H7 (cell line): ENCODE results near the gene TMEM63C. TPM values are rescaled to one million over a fixed set of nuclear protein-coding genes. Genes with fewer than 3 reads are reported as not detected.

Experiments
- DNase-seq: peaks from one replicate; pipeline ENCODE4 v3.0.0; 2012
- H3K27me3 ChIP-seq: 2 replicates; pipeline ENCODE4 v1.6.0; 2011; ENCODE audit warnings: mild to moderate bottlenecking, low read length; ENCODE audit not compliant: control insufficient read depth, insufficient read depth
- H3K36me3 ChIP-seq: replicated peaks from 2 replicates; pipeline ENCODE4 v1.5.1; 2011; ENCODE audit warnings: low read length; ENCODE audit not compliant: control insufficient read depth, insufficient read depth
- H3K4me3 ChIP-seq: 2 replicates; pipeline ENCODE4 v1.5.1; 2011; ENCODE audit warnings: low read depth, mild to moderate bottlenecking, control low read depth, low read length, moderate library complexity; ENCODE audit not compliant: insufficient read depth
- total RNA-seq: library from RNA; depleted of rRNA; stranded (reverse); fragments of >200 nt; shearing (Covaris generic); gene quantifications from 2 replicates; pipeline ENCODE4 v1.2.3, GENCODE V29; 2014

TMEM63C gene
- total RNA-seq, 1 experiment from 2014 or later, result 2.1 TPM

DNA sequence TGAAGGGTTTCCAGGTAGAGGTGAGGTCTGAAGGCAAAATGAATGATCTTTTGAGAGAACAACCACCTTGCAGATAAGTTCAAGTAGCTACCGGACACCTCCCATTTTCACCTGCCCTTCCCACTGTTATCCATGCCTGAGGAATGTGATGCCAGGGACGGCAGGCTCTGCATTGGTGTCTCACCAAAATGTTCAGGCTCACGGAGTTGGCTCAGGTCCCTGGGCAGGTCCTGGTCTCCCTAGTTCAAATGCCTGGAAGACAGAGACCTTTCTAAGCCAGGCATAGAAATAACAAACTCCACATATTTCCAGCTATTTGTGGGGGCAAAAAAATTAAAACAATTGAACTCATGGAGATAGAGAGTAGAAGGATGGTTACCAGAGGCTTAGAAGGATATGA, 36.0 kb downstream of the TMEM63C start:
- Histone ChIP-seq H3K36me3 (no peaks in the 10 kb centered on the region), H3K27me3 (peaks cover 3% of the 10 kb centered on the region), H3K4me3 (no peak overlapping the region)
- DNase-seq, result no peak

DNA sequence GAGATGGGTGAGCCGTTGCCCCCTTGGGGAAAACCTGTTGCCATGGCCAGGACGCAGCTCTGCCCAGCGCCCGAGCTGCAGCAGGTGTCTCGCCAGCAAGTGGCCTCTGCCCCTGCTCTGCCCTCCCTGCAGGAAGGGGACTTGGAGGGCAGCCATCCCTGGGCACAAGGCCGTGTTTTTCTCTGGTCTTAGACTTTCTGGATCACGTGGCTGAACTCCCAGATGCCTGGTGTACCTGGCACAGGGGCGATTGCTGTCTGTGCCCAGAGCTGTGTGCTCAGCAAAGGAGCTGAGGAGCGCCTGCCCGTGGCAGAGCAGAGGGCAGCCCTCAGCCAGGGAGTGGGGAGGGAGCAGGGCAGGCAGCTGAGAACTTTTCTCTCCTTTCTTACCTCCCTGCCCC, 38.0 kb downstream of the TMEM63C start:
- no peak for DNase-seq
- Histone ChIP-seq H3K4me3 (no peak overlapping the region), H3K36me3 (no peaks in the 10 kb centered on the region), H3K27me3 (peaks cover 3% of the 10 kb centered on the region)

DNA sequence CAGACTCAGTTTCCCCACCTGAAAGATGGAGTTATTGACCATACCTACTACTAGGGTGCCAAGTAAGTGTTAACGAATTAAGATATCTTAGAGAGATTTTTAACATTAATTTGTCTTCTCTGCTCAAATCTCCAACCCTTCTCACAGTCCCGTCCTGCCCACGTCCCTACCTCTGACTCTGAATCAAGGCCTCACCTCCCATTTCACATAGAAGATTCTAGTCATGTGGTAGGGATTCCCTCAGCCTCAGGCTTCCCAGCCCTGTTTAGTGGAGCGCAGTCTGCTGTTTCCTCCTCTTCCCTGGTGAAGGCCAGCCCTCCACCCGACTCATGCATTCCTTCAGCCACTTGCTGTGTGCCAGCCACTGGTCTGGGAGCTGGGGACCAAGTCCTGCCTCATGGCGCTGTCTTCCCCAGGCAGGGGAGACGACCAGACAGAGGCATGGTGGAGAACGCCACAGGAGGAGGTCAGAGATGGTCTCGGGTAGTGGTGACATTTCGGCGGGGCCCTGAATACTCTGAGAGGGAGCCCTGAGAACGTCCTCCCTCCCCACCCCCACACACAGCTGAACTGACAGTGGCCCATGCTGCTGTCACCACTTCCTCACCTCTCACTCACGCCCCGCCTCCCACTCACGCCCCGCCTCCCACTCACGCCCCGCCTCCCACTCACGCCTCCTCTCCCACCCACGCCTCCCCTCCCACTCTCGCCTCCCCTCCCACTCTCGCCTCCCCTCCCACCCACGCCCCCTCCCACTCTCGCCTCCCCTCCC, 38.8 kb downstream of the TMEM63C start:
- peaks cover 3% of the 10 kb centered on the region for H3K27me3 ChIP-seq
- no peaks in the 10 kb centered on the region for H3K36me3 ChIP-seq
- no peak for DNase-seq
- H3K4me3 ChIP-seq, result no peak overlapping the region

DNA sequence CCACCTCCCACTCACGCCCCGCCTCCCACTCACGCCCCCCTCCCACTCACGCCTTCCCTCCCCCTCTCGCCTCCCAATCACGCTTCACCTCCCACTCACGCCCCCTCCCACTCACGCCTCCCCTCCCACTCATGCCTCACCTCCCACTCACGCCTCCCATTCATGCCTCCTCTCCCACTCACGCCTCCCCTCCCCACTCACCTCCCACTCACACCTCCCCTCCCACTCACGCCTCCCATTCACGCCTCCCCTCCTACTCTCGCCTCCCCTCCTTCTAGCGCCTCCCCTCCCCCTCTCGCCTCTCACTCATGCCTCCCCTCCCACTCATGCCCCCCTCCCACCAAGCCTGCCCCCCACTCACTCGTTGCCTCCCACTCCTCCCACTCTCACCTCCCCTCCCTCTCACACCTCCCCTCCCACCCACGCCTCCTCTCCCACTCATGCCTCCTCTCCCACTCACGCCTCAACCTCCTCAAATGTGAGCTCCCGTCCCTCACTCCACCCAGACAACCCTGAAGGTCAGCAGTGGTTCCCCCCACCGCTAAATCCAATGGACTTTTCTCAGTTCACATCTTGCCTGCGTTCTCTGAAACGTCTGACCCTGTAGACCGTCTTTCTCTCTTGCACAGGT, 39.8 kb downstream of the TMEM63C start:
- H3K27me3 ChIP-seq, result peaks cover 3% of the 10 kb centered on the region; the same call in 1 of the 2 replicates
- H3K4me3 ChIP-seq, result no peak overlapping the region
- no peak for DNase-seq
- H3K36me3 ChIP-seq, result no peaks in the 10 kb centered on the region

DNA sequence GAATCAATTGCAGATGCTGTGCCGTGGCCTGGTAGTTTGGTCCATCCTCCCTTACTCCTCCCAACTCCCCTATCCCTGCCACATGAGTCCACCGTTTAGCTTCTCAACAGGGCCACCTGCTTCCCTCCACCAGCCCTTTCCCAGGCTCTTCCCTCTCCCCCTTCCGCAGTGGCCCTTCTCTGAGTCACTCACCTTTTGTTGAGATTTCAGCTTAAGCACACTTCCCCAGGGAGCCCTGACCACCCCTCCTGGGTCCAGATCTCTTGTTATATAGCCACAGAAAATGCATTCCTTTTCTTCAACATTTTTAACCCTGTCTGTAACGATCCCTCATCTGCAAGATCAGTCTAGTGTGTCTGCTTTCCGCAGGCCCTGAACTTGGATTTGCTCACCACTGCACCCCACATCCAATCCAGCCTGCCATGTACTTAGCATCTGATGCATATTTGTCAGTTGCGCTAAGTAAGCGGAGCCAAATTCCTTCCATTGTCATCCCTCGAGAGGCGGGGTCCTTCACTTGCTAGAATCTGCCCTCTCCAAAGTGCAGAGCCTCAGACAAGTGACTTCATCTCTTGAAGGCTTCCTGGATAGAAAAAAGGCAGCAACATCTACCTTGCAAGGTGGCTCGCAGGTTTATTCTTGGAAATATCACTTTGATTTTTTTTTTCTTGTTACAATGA, 41.1 kb downstream of the TMEM63C start:
- H3K27me3 ChIP-seq, result peaks cover 3% of the 10 kb centered on the region; the same call in 1 of the 2 replicates
- no peaks in the 10 kb centered on the region for H3K36me3 ChIP-seq
- DNase-seq, result peak; percentile 83
- no peak overlapping the region for H3K4me3 ChIP-seq

DNA sequence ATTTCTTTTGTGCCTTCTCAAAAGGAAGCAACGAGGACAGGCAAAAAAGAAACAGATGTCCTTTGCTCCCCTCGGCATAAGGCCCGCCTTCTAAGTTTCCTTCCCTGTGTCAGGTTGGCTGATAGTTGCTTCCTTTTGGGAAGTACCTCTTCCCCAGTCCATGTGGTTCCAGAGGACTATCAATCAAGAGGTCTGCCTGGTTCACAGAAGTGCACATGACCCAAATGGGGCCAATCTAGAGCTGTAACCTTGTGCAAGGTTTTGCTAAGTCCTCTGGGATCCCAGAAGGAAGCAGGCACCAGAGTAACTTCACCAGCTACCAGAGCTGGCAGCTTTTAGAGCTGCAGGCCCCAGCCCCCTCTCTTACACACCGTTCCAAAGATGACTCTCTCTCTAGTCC, 42.6 kb downstream of the TMEM63C start:
- peaks cover 3% of the 10 kb centered on the region; the same call in 1 of the 2 replicates for H3K27me3 ChIP-seq
- no peak for DNase-seq
- no peak overlapping the region for H3K4me3 ChIP-seq
- H3K36me3 ChIP-seq, result no peaks in the 10 kb centered on the region

DNA sequence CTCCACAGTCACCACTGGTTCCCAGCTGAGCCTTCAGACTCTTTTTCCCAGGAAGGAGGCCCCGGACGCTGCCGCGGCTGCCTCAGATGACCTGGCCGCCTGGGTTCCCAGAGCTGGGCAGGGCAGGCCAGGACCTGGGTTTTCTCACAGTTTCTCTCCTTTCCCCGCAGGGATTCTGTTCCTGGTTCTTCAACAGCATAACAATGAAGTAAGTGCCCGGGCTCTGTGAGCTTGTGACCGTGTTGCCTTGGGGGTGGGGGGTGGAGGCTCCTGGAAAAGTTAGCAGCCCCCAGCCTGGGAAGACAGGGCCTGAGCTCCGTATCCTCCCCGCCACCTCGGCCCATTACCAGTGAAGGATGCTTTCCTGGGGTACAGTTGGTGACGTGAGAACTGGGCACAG, 43.7 kb downstream of the TMEM63C start:
- H3K27me3 ChIP-seq, result no peaks in the 10 kb centered on the region
- no peaks in the 10 kb centered on the region for H3K36me3 ChIP-seq
- no peak overlapping the region for H3K4me3 ChIP-seq
- peak; percentile 67 for DNase-seq

DNA sequence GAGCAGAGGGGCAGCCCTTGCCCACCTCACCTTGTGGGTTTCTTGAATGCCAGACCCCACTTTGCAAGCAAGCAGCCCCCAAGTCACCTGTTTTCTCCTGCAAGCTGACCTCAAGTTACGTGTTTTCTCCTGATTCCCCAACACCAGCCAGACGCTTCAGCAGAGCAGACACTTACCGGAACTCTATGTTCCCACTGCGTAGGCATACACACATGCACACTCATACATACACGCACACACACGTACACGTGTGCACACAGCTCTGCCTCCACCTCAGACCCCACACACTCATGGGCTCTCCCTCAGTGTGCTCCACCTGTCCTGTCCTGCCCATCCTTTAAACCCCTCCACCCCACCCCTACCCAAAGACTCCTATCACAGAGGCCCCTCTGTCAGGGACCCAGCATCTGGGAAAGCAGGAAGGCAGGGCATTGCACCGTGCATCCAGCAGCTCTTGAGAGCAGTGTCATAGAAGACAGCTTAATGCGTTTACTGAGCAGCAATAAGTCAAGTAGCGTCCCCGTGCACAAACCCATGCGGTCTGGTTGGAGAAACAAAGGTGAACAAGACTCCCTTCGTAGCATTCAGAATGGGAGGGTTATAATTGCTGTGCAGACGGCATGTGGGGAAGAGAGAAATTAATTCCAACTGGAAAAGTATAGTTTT, 44.4 kb downstream of the TMEM63C start:
- H3K36me3 ChIP-seq, result no peaks in the 10 kb centered on the region
- DNase-seq, result no peak
- H3K27me3 ChIP-seq, result no peaks in the 10 kb centered on the region
- no peak overlapping the region for H3K4me3 ChIP-seq

DNA sequence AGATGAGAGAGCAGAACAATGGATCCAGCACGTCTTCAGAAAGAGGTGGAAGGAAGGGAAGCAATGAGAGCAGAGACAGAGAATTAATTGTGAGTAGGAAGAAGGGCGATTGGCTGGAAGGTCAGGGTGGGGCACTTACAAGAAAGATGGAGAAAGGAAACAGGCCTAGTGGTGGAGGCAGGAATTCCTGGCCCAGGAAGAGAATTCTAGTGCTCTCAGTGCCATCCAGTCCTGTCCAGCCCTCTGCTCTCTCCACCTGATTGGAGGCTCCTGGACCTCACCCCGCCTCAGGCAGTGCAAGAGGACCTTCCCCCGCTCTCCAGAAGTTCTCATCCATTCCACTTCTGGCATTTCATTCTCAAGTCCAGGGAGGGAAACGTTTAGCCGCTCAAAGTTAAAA, 46.5 kb downstream of the TMEM63C start:
- Histone ChIP-seq H3K27me3 (no peaks in the 10 kb centered on the region), H3K36me3 (no peaks in the 10 kb centered on the region), H3K4me3 (no peak overlapping the region)
- peak; percentile 75 for DNase-seq

DNA sequence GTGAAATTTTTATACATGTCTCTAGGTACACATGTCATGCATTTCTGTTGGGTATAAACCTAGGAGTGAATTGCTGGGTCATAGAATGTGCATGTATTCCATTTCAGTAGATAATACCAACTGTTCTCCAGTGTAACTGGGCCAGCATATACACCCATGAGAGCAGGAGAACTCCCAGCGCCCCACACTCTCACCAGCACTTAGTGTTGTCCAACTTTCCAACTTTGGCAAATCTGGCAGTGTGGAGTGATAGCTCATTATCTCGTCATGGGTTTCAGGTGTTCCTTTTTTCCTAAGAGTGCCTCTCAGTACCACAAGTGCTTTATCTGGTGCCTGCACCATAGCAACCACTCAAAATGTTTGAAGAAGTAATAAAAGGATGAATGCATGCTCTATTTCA, 49.3 kb downstream of the TMEM63C start:
- H3K36me3 ChIP-seq, result no peaks in the 10 kb centered on the region
- no peaks in the 10 kb centered on the region for H3K27me3 ChIP-seq
- no peak overlapping the region for H3K4me3 ChIP-seq
- DNase-seq, result no peak

DNA sequence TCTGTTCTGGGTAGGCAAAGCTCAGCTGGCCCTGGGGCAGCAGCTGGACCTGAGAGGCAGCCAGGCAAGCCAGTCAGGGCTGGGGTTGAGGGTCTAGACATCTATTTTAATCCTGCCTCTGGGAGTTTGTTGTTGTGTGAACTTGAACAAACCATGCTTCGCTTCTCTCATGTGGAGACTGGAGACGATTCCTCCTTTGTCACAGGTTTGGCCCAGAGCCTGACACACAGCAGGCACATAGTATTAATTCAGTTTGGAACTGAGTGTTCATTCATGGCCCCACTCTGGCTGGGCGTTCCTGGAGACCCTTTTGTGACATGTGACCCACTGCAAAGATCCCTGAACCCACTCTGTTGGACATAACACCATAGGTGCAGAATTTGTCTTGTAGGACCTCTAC, 50.1 kb downstream of the TMEM63C start:
- H3K4me3 ChIP-seq, result no peak overlapping the region
- no peaks in the 10 kb centered on the region for H3K36me3 ChIP-seq
- H3K27me3 ChIP-seq, result no peaks in the 10 kb centered on the region
- no peak for DNase-seq

DNA sequence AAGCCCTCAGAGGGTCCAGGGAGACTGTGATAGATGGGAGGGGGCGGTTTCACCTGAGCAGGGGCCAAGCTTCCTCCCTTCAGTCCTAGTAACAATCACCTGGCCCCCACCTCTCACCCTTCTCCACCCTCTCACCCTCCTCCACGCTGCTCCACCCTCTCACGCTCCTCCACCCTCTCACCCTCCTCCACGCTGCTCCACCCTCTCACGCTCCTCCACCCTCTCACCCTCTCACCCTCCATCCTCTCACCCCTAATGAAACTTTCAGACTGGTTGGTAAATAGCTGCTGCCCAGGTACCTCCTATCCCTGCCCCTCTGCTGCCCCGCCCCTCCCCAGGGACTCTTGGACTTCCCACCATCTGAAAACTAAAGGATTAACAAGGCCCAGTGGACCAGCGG, 55.2 kb downstream of the TMEM63C start:
- Histone ChIP-seq H3K27me3 (no peaks in the 10 kb centered on the region), H3K4me3 (no peak overlapping the region), H3K36me3 (no peaks in the 10 kb centered on the region)
- DNase-seq, result no peak

DNA sequence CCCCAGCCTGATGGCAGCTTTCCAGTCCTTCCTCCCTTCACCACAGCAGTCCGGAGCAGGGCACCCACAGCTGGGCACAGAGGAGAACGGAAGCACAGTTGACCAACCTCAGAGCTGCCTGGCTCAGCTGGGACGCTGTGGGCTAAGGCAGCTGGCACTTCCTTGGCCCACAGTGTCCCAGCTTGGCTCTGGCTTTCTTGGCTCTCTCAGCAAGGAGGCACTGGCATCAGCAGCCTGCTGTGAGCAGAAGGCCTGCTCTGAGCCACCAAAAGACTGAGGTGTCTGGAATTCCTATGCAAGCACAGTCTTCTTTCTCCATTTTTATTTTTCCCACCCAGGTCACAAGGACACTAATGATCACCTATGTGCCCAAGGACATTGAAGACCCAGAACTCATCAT, 56.8 kb downstream of the TMEM63C start:
- no peak for DNase-seq
- Histone ChIP-seq H3K4me3 (no peak overlapping the region), H3K27me3 (no peaks in the 10 kb centered on the region), H3K36me3 (no peaks in the 10 kb centered on the region)

DNA sequence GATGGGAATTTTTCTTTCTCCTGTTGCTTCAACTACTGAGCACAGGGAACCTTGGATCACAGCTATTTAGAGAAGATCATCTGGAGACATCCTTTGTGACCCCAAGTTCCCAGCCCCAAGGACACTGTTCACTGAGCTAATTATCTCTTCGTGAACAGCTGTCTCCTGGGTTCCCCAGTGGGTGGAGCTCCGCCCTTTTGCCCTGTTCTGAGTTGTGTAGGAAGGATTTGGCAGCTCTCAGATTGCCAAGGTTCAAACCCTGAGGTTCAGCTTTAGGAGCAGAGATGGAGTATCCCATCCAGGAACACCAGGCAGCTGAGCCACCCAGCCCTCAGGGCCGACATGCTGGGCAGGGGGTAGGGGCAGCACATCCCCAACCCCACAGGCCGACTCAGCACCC, 57.4 kb downstream of the TMEM63C start:
- no peak for DNase-seq
- no peak overlapping the region for H3K4me3 ChIP-seq
- H3K36me3 ChIP-seq, result no peaks in the 10 kb centered on the region
- no peaks in the 10 kb centered on the region for H3K27me3 ChIP-seq

DNA sequence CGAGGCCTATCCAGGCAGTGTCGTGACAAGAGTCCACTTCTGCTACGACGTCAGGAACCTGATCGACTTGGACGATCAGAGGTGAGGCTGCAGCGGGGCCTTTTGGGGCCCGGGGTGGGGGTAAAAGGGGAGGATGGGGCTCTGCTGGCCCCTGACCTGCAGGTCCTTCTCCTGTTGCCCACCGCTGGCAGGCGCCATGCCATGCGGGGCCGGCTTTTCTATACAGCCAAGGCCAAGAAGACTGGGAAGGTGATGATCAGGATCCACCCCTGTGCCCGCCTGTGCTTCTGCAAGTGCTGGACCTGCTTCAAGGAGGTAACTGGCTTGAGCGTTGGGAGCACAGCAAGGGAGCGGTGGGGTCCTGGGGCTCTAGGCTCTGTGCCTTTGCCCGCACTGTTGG, 57.8 kb downstream of the TMEM63C start:
- no peak overlapping the region for H3K4me3 ChIP-seq
- no peaks in the 10 kb centered on the region for H3K36me3 ChIP-seq
- H3K27me3 ChIP-seq, result no peaks in the 10 kb centered on the region
- no peak for DNase-seq
